Renal pelvis (tissue), 4 donors: ENCODE data around the gene CCDC126. TPM values are rescaled to one million over a fixed set of nuclear protein-coding genes. Genes with fewer than 3 reads are reported as not detected.

ENCODE experiments used
- DNase-seq: peaks from one replicate; pipeline ENCODE4 v3.0.0-alpha.2; 2013
- polyA plus RNA-seq, 3 donors: library from polyadenylated mRNA; unstranded; fragments of 120-200 nt; gene quantifications; one replicate each; pipeline ENCODE4 v1.2.1, GENCODE V29; 2013; ENCODE audit not compliant: insufficient read length in 3 of 3

CCDC126 gene
- polyA plus RNA-seq, 3 donors, result 14.6 to 15.6 (median 15.3) TPM

DNA sequence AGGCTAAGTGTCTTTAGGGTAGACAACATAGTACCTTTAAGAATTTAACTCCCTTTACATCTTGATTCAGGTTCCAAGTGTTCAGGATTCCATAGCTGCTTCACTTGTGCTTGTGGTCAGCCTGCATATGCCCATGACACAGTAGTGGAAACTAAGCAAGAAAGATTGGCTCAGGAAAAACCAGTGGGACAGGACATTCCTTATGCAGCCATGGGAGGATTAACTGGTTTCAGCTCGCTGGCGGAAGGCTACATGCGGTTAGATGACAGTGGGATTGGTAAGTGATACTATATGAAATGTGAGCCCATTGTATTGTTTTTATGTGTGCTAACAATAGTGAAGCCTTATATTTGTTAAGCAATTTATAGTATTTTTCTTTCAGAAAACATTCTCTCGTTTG lies 94.1 kb downstream of the CCDC126 start:
- DNase-seq, result no peak

DNA sequence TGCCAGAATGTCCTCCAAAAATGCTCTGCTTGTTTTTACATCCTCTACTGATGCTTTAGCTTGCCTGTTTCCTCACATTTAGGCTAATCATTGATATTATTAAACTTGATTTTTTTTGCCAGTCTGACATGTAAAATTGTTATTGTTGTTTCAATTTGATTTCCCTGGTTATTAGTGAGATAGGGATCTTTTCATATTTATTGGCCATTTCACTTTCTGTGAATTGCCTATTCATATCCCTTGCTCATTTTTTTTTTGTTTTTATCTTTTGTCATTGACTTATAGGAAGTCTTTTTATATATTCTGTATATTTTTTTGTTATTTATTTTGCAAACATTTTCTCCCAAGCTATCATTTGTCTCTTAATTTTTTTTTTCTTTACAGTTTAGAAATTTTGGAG lies 96.0 kb downstream of the CCDC126 start:
- DNase-seq, result no peak

Other genes starting within 250 kb of the CCDC126 start
- gene IGF2BP3, start 126.9 kb upstream of the CCDC126 start, polyA plus RNA-seq, result 10 to 100 TPM; 57.3 to 90.2 (median 72.1) TPM
- 100 to 1,000 TPM; 149 to 266 (median 235) TPM for gene TRA2A, start 65.4 kb upstream of the CCDC126 start, polyA plus RNA-seq
- 10 to 100 TPM; 14.3 to 32.0 (median 23.2) TPM for gene FAM221A, start 82.8 kb downstream of the CCDC126 start, polyA plus RNA-seq
- gene STK31, start 112.8 kb downstream of the CCDC126 start, polyA plus RNA-seq, result 1 to 10 TPM in 1 of 3 donors, under 1 TPM in 2; 0.41 to 1.0 (median 0.44) TPM